ENCODE results near the gene KRTAP10-1. TPM values are rescaled to one million over a fixed set of nuclear protein-coding genes. Genes with fewer than 3 reads are reported as not detected.

Gene KRTAP10-1
- total RNA-seq, 1 experiment from 2014 or later: 0.47 TPM

DNA sequence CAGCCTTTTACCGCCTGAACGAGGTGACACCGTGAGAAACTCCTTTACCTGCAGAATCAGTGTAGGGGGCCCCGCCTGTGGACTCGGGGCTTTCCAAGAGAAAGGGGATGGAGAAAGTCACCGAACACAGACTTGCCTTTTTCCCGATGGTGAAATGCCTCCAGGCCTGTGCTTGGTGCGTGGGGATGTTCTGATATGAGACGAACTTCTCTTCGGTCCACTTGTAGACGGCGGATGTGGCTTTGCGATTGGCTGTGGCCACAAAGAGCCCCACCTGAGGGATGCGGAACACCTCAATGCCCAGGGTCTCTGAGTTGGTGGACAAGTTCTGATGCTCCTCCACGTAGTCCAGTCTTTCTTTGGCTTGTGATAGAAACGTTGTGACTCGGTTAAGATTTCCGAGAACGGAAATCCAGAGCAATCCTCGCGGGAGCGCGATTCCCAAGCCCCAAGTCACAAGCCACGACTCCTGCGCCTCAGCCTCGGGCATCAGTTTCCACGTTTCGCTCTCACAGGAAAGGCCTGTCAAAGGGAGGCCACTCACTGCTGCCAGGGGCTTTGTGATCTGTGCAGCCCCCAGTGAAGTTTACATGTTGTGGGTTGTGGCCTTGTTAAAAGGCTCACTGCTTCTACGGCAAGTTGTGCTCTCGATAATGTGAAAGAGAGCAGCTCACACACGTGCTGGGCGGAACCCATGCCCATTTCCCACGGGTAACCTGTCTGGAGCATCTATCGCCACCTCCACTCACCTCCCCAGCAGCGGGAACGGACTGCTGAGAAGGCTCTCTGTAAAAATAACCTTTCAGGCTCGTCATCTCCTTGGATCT is 12.6 kb downstream of the KRTAP10-1 start:
- intact Hi-C loops (cut with micrococcal nuclease; ENCODE audit: unreplicated experiment): no loop called here
- ChIA-PET POLR2A (ENCODE audit: low non-redundant PET) (no interaction called here), CTCF (no interaction called here)
- no peak for TF ChIP-seq EZH2 (IDR thresholded peaks at IDR 0.05; ENCODE audit: borderline replicate concordance, low read depth, low read length, poor library complexity, severe bottlenecking)
- TF ChIP-seq, protein P1, sequence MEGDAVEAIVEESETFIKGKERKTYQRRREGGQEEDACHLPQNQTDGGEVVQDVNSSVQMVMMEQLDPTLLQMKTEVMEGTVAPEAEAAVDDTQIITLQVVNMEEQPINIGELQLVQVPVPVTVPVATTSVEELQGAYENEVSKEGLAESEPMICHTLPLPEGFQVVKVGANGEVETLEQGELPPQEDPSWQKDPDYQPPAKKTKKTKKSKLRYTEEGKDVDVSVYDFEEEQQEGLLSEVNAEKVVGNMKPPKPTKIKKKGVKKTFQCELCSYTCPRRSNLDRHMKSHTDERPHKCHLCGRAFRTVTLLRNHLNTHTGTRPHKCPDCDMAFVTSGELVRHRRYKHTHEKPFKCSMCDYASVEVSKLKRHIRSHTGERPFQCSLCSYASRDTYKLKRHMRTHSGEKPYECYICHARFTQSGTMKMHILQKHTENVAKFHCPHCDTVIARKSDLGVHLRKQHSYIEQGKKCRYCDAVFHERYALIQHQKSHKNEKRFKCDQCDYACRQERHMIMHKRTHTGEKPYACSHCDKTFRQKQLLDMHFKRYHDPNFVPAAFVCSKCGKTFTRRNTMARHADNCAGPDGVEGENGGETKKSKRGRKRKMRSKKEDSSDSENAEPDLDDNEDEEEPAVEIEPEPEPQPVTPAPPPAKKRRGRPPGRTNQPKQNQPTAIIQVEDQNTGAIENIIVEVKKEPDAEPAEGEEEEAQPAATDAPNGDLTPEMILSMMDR (conservative IDR thresholded peaks at IDR 0.05; ENCODE audit: low read depth, low read length): no peak
- H3K9me3 ChIP-seq (ENCODE audit: low read depth, low read length, poor library complexity, severe bottlenecking): peaks cover 6% of the 10 kb centered on the region
- no peaks in the 10 kb centered on the region for H3K36me3 ChIP-seq (ENCODE audit: insufficient read depth, low read length, poor library complexity, severe bottlenecking)
- H3K27me3 ChIP-seq (replicated peaks; ENCODE audit: insufficient read depth, low read depth, low read length, poor library complexity): no peaks in the 10 kb centered on the region
- DNase-seq (ENCODE audit: low spot score): no peak
- H3K4me3 ChIP-seq (ENCODE audit: low read depth, low read length, poor library complexity, severe bottlenecking): no peak overlapping the region
- no peak overlapping the region for H3K27ac ChIP-seq (ENCODE audit: low read depth, low read length, poor library complexity, severe bottlenecking)
- H3K4me1 ChIP-seq (ENCODE audit: insufficient read depth, low read length, poor library complexity, severe bottlenecking): no peaks in the 10 kb centered on the region
- BruUV-seq (replicated peaks): no TSS peak

DNA sequence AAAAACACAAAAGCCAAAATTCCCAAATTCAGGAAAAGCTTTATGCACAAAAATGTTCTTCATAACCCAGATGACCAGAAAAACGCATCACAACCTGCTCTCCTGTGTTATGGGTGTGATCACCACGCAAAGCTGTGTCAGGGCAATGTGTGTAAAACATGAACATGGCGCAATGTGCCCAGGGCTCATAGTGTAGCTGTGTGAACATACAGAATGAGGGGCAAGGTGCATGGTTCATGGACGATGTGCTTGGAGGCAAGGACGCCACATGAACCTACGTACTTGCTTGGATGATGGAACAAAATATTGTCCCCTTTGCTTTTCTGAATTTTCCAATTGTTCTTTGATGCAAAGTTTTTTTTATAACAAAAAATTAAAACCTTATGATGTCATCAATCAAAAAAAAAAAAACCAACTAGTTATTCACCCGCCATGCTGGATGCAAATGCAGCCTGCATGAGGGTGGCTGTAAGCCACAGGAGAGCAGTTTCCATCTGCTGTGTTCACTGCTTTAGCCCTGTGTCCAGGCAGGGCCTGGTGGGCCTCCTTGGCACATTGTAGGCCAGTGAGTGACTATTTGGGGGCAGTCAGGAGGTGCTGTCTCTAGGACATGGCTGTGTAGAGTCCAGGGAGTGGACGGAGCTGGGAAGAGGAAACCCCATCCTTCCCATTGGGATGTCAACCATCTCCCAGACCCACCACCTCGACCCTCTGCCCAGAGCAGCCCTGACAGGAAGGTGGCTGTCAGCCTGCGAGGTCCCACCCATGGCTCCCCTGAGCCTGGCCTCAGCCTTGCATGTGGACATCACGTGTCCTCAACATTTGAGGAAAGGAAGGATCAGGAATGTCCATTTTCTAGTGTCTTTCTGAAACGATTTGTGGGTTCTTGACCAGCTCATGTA is 13.6 kb downstream of the KRTAP10-1 start:
- CTCF ChIA-PET: no interaction called here
- Histone ChIP-seq H3K4me3 (ENCODE audit: low read depth, low read length, poor library complexity, severe bottlenecking) (no peak overlapping the region), H3K36me3 (ENCODE audit: insufficient read depth, low read length, poor library complexity, severe bottlenecking) (no peaks in the 10 kb centered on the region), H3K4me1 (ENCODE audit: insufficient read depth, low read length, poor library complexity, severe bottlenecking) (no peaks in the 10 kb centered on the region), H3K27ac (ENCODE audit: low read depth, low read length, poor library complexity, severe bottlenecking) (no peak overlapping the region), H3K27me3 (replicated peaks; ENCODE audit: insufficient read depth, low read depth, low read length, poor library complexity) (no peaks in the 10 kb centered on the region), H3K9me3 (ENCODE audit: low read depth, low read length, poor library complexity, severe bottlenecking) (peaks cover 6% of the 10 kb centered on the region)
- BruUV-seq (replicated peaks): no TSS peak
- POLR2A ChIA-PET (ENCODE audit: low non-redundant PET): no interaction called here
- intact Hi-C loops (cut with micrococcal nuclease; ENCODE audit: unreplicated experiment): no loop called here
- DNase-seq (ENCODE audit: low spot score): no peak
- no peak for TF ChIP-seq EZH2 (IDR thresholded peaks at IDR 0.05; ENCODE audit: borderline replicate concordance, low read depth, low read length, poor library complexity, severe bottlenecking)
- TF ChIP-seq, protein P1 (conservative IDR thresholded peaks at IDR 0.05; ENCODE audit: low read depth, low read length): no peak

DNA sequence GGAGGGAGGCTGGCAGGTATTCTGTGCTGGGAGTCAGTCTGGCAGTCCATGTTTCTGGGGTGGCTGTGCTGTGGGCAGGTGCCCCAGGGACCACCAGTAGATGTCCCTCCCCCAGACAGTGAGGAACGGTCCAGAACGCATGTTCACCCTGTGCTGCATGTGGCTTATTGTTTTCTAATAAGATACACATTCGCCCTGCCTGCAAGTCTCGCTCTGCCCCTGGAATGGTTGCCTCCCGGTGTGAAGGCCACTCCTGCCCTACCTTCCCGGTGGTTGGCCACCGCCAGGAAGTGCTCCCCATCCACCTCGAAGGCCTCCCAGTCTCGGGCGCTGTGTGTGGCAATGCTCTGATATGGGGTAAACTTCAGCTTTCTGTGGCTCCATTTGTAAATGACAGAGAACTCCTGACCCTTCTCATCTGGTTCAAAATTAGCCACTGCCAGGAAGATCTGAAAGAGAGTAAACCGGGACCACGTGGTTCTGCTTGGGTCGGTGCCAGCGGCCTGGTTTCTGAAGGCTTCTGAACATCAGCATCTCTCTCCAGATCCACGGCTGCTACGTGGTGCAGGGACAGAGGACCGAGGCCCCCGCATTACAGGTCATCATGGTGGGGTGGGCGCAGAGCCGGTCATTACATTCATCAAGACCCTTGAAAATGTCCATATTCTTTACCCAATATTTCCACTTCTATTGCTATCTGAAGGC is 14.5 kb downstream of the KRTAP10-1 start:
- intact Hi-C loops (cut with micrococcal nuclease; ENCODE audit: unreplicated experiment): no loop called here
- Histone ChIP-seq H3K4me1 (ENCODE audit: insufficient read depth, low read length, poor library complexity, severe bottlenecking) (no peaks in the 10 kb centered on the region), H3K27ac (ENCODE audit: low read depth, low read length, poor library complexity, severe bottlenecking) (no peak overlapping the region), H3K27me3 (replicated peaks; ENCODE audit: insufficient read depth, low read depth, low read length, poor library complexity) (no peaks in the 10 kb centered on the region), H3K4me3 (ENCODE audit: low read depth, low read length, poor library complexity, severe bottlenecking) (no peak overlapping the region), H3K9me3 (ENCODE audit: low read depth, low read length, poor library complexity, severe bottlenecking) (peaks cover 6% of the 10 kb centered on the region), H3K36me3 (ENCODE audit: insufficient read depth, low read length, poor library complexity, severe bottlenecking) (no peaks in the 10 kb centered on the region)
- CTCF ChIA-PET: no interaction called here
- no TSS peak for BruUV-seq (replicated peaks)
- DNase-seq (ENCODE audit: low spot score): no peak
- TF ChIP-seq, protein P1 (conservative IDR thresholded peaks at IDR 0.05; ENCODE audit: low read depth, low read length): no peak
- TF ChIP-seq EZH2 (IDR thresholded peaks at IDR 0.05; ENCODE audit: borderline replicate concordance, low read depth, low read length, poor library complexity, severe bottlenecking): no peak
- POLR2A ChIA-PET (ENCODE audit: low non-redundant PET): no interaction called here

Data from A673 (cell line).